ENCODE measurements around the gene RREB1. TPM values are rescaled to one million over a fixed set of nuclear protein-coding genes. Genes with fewer than 3 reads are reported as not detected.

RREB1 gene
- total RNA-seq, 2 experiments from 2014 or later: 37.0 to 39.1 TPM

- Mint-ChIP-seq H3K4me3 (no peak overlapping the region), H3K27me3 (no peaks in the 10 kb centered on the region), H3K36me3 (peaks cover 5% of the 10 kb centered on the region), H3K4me1 (peaks cover 11% of the 10 kb centered on the region), H3K9me3 (no peaks in the 10 kb centered on the region), H3K27ac (no peak overlapping the region)
- POLR2A ChIA-PET: no interaction called here
- no peak for DNase-seq
- ATAC-seq (ENCODE audit: low read depth): no peak
Measured at GRCh38 chr6:7242835-7243178, 135.0 kb downstream of the RREB1 start.

- Mint-ChIP-seq H3K27me3 (no peaks in the 10 kb centered on the region), H3K9me3 (no peaks in the 10 kb centered on the region), H3K4me3 (no peak overlapping the region), H3K27ac (no peak overlapping the region), H3K36me3 (peaks cover 8% of the 10 kb centered on the region), H3K4me1 (peaks cover 11% of the 10 kb centered on the region)
- DNase-seq: no peak
- ATAC-seq (ENCODE audit: low read depth): peak; percentile 48
- POLR2A ChIA-PET: interaction anchor here (0.6 to 1.0 kb wide), 4 partner anchors 392 to 487 kb away, joined by 3 to 5 read pairs (median 4); no protein-coding TSS in a partner anchor
Measured at GRCh38 chr6:7243179-7243981, 135.6 kb downstream of the RREB1 start.

GRCh38 chr6:7245668-7246393, 138.1 kb downstream of the RREB1 start:
- Mint-ChIP-seq H3K4me1 (peaks cover 10% of the 10 kb centered on the region), H3K27ac (no peak overlapping the region)

GRCh38 chr6:7246401-7247178, 138.8 kb downstream of the RREB1 start:
- ATAC-seq (ENCODE audit: low read depth): no peak
- Mint-ChIP-seq H3K27me3 (no peaks in the 10 kb centered on the region), H3K27ac (no peak overlapping the region), H3K4me1 (peaks cover 9% of the 10 kb centered on the region), H3K36me3 (peaks cover 8% of the 10 kb centered on the region), H3K4me3 (no peak overlapping the region), H3K9me3 (no peaks in the 10 kb centered on the region)
- POLR2A ChIA-PET: no interaction called here
- no peak for DNase-seq

More at GRCh38 chr6:7245668-7246393, 138.1 kb downstream of the RREB1 start:
- no peak for DNase-seq
- ATAC-seq (ENCODE audit: low read depth): no peak
- Mint-ChIP-seq H3K9me3 (no peaks in the 10 kb centered on the region), H3K4me3 (no peak overlapping the region), H3K27me3 (no peaks in the 10 kb centered on the region), H3K36me3 (peaks cover 11% of the 10 kb centered on the region)
- POLR2A ChIA-PET: no interaction called here

- Mint-ChIP-seq H3K4me1 (peaks cover 7% of the 10 kb centered on the region), H3K4me3 (no peak overlapping the region), H3K9me3 (no peaks in the 10 kb centered on the region), H3K27me3 (no peaks in the 10 kb centered on the region), H3K27ac (no peak overlapping the region), H3K36me3 (peaks cover 8% of the 10 kb centered on the region)
- ATAC-seq (ENCODE audit: low read depth): no peak
- POLR2A ChIA-PET: no interaction called here
- no peak for DNase-seq
Measured at GRCh38 chr6:7247179-7247456, 139.4 kb downstream of the RREB1 start.

GRCh38 chr6:7247828-7248227, 140.1 kb downstream of the RREB1 start:
- H3K27me3 Mint-ChIP-seq: no peaks in the 10 kb centered on the region
- no peaks in the 10 kb centered on the region for H3K9me3 Mint-ChIP-seq
- no peak for DNase-seq
- H3K4me1 Mint-ChIP-seq: peaks cover 7% of the 10 kb centered on the region
- H3K4me3 Mint-ChIP-seq: no peak overlapping the region
- H3K36me3 Mint-ChIP-seq: peaks cover 8% of the 10 kb centered on the region
- H3K27ac Mint-ChIP-seq: no peak overlapping the region
- POLR2A ChIA-PET: no interaction called here
- no peak for ATAC-seq (ENCODE audit: low read depth)

- H3K36me3 Mint-ChIP-seq: peaks cover 8% of the 10 kb centered on the region
- no peaks in the 10 kb centered on the region for H3K27me3 Mint-ChIP-seq
- POLR2A ChIA-PET: no interaction called here
- no peak overlapping the region for H3K27ac Mint-ChIP-seq
- ATAC-seq (ENCODE audit: low read depth) (no peak), DNase-seq (no peak)
- no peak overlapping the region for H3K4me3 Mint-ChIP-seq
- H3K9me3 Mint-ChIP-seq: no peaks in the 10 kb centered on the region
- peaks cover 3% of the 10 kb centered on the region for H3K4me1 Mint-ChIP-seq
Measured at GRCh38 chr6:7249391-7249790, 141.6 kb downstream of the RREB1 start.

- ATAC-seq (ENCODE audit: low read depth): no peak
- H3K36me3 Mint-ChIP-seq: peaks cover 8% of the 10 kb centered on the region
- H3K4me1 Mint-ChIP-seq: peaks cover 3% of the 10 kb centered on the region
- POLR2A ChIA-PET: no interaction called here
- no peaks in the 10 kb centered on the region for H3K27me3 Mint-ChIP-seq
- H3K27ac Mint-ChIP-seq: no peak overlapping the region
- no peaks in the 10 kb centered on the region for H3K9me3 Mint-ChIP-seq
- no peak overlapping the region for H3K4me3 Mint-ChIP-seq
- no peak for DNase-seq
Measured at GRCh38 chr6:7249946-7250643, 142.3 kb downstream of the RREB1 start.

- POLR2A ChIA-PET: interaction anchor here (0.7 kb wide), 1 partner anchor 26 kb away, joined by 6 read pairs; no protein-coding TSS in a partner anchor
- Mint-ChIP-seq H3K4me3 (no peak overlapping the region), H3K4me1 (peaks cover 3% of the 10 kb centered on the region), H3K27ac (no peak overlapping the region), H3K27me3 (no peaks in the 10 kb centered on the region), H3K9me3 (no peaks in the 10 kb centered on the region), H3K36me3 (peaks cover 8% of the 10 kb centered on the region)
- no peak for DNase-seq
- ATAC-seq (ENCODE audit: low read depth): no peak
Measured at GRCh38 chr6:7250812-7251211, 143.1 kb downstream of the RREB1 start.

GRCh38 chr6:7251646-7252260, 144.0 kb downstream of the RREB1 start:
- ATAC-seq (ENCODE audit: low read depth): no peak
- no peak for DNase-seq
- POLR2A ChIA-PET: no interaction called here
- H3K27me3 Mint-ChIP-seq: no peaks in the 10 kb centered on the region
- H3K4me3 Mint-ChIP-seq: no peak overlapping the region
- peaks cover 3% of the 10 kb centered on the region for H3K4me1 Mint-ChIP-seq
- H3K27ac Mint-ChIP-seq: no peak overlapping the region
- H3K9me3 Mint-ChIP-seq: no peaks in the 10 kb centered on the region
- peaks cover 6% of the 10 kb centered on the region for H3K36me3 Mint-ChIP-seq

- ATAC-seq (ENCODE audit: low read depth): no peak
- H3K27me3 Mint-ChIP-seq: peaks cover 2% of the 10 kb centered on the region
- H3K4me1 Mint-ChIP-seq: peaks cover 3% of the 10 kb centered on the region
- DNase-seq: no peak
- no peaks in the 10 kb centered on the region for H3K9me3 Mint-ChIP-seq
- no peak overlapping the region for H3K4me3 Mint-ChIP-seq
- peaks cover 6% of the 10 kb centered on the region for H3K36me3 Mint-ChIP-seq
- no peak overlapping the region for H3K27ac Mint-ChIP-seq
- POLR2A ChIA-PET: no interaction called here
Measured at GRCh38 chr6:7252390-7252789, 144.6 kb downstream of the RREB1 start.

- no peak overlapping the region for H3K4me3 Mint-ChIP-seq
- ATAC-seq (ENCODE audit: low read depth) (no peak), DNase-seq (no peak)
- H3K4me1 Mint-ChIP-seq: no peaks in the 10 kb centered on the region
- H3K27ac Mint-ChIP-seq: no peak overlapping the region
- POLR2A ChIA-PET: no interaction called here
- peaks cover 9% of the 10 kb centered on the region for H3K27me3 Mint-ChIP-seq
- H3K9me3 Mint-ChIP-seq: no peaks in the 10 kb centered on the region
- no peaks in the 10 kb centered on the region for H3K36me3 Mint-ChIP-seq
Measured at GRCh38 chr6:7254980-7255835, 147.4 kb downstream of the RREB1 start.
